RPMI7951 (cell line): ENCODE data around the gene SIMC1. TPM values are rescaled to one million over a fixed set of nuclear protein-coding genes. Genes with fewer than 3 reads are reported as not detected.
"Not testable (repeated sequence)": the region's sequence is repeated elsewhere in the genome, so short reads cannot be mapped to it uniquely, and the experiment has no call there.

ENCODE experiments used
- DNase-seq: peaks from one replicate; pipeline ENCODE4 v3.0.0-alpha.2; 2012; ENCODE audit warnings: low read depth
- total RNA-seq: library from RNA; depleted of rRNA; stranded (reverse); fragments of >200 nt; shearing (Covaris generic); gene quantifications from 2 replicates; pipeline ENCODE4 v1.2.3, GENCODE V29; 2014; rRNA removed

Gene SIMC1
- total RNA-seq, result 5.2 and 6.4 TPM in 2 replicates

- peak; percentile 4 for DNase-seq
Measured at GRCh38 chr5:176237971-176238644, at the start of gene SIMC1. TSS of gene SIMC1 (plus strand) at chr5:176238424. CDS start at chr5:176238509, 85 bp downstream.

DNA sequence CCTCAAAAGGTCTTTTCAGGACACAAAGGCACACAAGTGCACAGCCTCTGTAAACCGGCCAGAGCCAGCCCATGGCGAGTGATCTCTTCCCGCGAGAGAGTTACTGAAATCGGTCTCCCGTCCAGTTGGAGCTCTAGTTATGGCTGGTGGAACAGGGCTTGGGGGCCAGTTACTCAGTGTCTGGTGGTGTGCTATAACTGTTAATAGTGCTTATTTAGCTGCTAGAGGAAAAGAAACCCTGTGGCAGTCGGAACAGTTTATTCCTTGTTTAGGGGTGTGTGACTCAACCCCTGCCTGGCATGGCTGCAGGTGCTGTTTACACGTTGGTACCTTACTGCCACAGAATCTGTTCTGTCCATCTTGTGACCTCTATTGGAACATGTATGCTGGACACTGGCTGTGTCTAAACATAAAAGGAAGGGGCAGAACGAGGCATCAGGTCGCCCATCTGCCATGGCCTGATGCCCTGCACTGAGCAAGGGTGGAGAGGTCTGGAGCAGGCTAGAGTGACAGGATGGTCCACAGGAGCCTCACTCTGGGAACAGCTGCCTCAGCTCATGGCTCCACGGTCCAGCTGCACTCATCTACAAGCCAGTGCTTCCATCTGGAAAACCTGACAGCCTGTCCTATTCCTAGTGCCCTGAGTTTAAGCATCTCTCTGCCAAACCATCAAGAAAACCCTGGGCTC lies 49.6 kb upstream of the SIMC1 start:
- no peak for DNase-seq

- no peak for DNase-seq
Measured at GRCh38 chr5:176189857-176190256, 48.4 kb upstream of the SIMC1 start.

DNA sequence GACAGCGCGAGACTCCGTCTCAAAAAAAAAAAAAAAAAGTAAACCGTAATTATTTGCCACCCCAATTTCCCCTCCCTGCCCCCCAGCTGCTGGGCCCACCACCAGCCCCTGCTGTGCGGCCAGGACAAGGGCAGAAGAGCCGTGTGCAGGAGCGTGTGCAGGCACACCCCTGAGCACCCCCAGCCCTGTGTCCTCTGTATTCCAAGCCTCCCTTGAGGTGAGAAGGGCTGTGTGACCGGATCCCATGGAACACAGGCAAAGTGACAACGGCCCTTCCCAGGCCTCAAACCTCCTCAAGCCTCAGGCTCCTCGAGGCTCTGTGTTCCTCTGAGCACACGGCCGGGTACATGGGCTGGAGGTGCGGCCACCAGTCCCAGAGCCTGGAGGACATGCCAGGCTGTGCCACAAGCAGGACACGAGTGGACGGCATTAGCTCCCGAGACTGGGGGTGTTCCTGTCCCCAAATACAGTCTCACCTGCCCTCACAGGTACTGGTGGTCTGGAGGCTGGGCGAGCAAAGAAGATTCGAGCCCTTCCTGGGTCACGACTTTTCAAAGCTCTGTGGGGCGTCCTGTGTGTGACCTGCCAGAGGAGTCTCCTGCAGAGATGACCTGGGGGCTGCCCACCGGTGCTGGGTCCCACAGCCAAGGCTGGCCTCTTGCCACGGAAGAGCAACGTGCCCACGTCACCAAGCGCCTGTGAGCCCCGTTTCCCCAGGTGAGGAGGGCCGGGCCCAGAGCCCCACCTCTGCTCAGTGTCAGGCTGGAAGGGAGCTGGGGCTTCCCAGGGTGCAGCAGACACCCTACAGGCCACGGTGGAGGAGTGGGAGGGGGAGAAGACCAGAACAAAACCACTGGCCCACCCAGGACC lies 47.1 kb upstream of the SIMC1 start:
- DNase-seq, result no peak

- no peak for DNase-seq
Measured at GRCh38 chr5:176192094-176192721, 46.0 kb upstream of the SIMC1 start.

GRCh38 chr5:176192722-176193117 lies 45.5 kb upstream of the SIMC1 start:
- DNase-seq, result not testable (repeated sequence)

DNA sequence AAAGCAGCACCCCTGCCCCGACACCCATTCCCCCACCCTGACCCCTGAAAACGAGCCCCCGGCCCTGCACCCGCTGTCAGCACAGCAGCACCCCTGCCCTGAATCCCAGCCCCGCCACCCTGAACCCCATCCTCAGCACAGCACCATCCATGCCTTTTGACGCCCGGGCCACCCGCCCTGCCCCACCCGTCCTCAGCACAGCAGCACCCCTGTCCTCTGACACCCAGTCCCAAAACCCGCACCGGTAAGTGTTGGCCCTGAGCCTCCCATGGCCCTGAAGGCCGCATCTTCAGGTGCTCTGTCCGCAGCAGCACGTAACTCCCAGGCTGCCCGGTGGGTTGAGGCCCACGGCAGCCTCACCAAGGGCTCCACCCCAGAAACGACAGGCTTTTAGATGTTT lies 44.6 kb upstream of the SIMC1 start:
- DNase-seq, result not testable (repeated sequence)

DNA sequence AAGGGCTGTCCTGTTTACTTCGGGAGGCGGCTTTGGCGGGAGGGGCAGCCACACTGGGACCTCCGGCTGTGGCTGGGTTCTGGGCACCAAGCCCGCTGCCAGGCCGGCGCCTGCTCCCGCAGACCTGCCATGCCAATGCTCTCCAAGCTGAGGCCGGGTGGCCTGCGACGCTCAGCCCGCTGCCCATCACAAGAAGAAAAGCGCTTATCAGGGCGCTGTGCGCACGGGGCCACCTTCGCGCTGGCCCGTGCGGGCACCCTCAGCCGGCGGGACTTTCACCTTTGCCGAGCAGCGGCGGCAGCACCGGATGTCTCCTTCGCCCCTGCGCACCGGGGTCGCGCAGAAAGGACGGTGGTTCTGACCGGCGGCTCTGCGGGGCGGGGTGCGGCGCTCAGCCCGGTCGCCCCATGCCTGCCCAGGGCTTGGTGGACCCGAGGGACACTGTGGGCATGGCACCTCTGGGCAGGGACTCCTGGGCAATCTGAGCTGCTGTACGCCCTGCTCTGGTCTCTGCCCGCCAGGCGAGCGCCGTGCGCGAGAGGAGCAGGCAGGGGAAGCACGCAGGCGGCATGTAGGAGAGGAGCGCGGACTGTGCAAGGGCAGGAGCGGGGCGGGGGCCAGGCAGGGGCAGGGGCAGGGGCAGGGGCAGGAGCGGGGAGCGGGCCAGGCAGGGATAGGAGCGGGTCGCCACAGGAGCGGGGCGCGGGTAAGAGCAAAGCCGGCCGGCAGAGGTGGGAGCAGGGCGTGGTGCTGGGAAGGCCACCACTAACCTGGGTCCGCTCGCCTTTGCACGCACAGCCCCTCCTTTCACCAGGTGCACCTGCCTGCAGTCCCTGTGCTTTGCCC lies 43.8 kb upstream of the SIMC1 start:
- not testable (repeated sequence) for DNase-seq

DNA sequence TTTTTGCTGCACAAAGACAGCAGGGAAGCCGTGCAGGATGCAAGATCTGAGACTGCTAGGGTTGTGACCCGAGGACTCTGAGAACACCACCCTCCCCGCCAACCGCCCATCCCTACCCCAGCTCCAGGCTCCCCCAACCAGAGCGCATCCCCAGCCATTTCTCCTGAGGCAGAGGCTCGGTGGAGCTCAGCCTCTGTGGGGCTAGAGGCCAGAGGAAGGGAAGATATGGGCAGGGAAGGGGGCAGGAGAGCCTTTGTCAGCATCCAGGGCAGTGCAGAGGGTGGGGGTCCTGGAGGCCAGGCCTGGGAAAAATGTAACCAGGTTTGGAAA lies 43.2 kb upstream of the SIMC1 start:
- not testable (repeated sequence) for DNase-seq

- not testable (repeated sequence) for DNase-seq
Measured at GRCh38 chr5:176195487-176196207, 42.6 kb upstream of the SIMC1 start.

DNA sequence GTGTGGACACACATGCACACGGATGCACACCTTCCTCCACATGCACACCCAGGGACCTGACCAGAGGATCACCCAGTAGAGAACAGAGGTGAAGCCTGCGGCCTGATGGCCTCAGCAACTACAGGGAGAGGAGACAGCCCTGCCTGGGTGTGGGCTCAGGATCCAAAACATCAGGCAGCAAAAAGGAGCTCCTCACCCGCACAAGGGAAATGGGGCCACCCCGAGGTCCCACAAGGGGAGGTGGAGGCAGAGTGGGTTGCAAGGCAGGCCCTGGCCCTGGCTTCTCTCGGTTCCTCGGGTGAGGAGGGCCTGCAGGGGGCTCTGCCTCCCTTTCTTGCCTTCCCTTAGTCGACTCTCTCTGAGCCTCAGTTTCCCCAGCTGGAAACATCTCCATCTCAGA lies 41.4 kb upstream of the SIMC1 start:
- not testable (repeated sequence) for DNase-seq

DNA sequence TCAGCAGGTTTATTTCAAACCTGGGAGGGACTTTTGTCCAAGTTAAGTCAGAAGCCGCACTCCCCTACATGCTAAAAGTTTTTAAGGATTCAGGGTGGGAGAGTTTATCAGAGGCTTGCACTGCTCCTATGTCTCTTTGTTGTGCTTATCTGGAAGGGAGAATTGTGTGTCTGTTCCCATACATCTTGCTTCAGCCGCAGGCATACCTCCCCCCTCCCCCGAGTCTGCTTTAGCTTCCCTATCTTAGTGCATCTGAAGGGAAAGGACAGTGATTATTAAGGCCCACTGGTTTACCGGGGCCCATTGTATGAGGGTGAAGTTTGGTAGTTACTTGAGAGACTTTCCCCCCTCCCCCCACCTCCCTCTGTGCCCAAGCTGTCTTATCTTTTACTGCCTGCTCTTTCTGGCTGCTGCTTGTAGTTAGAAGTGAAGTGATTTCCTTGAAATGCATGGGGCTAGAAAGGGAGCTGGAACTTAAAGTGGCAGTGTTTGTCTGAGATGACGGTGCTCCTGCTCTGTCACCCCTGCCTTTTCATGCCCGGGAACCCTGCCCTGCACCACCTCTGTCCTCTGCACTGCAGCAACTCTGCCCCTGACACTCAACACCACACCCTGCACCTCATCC lies 40.9 kb upstream of the SIMC1 start:
- not testable (repeated sequence) for DNase-seq

- not testable (repeated sequence) for DNase-seq
Measured at GRCh38 chr5:176198299-176198698, 39.9 kb upstream of the SIMC1 start.

- DNase-seq, result not testable (repeated sequence)
Measured at GRCh38 chr5:176198991-176199733, 39.1 kb upstream of the SIMC1 start.

- DNase-seq, result not testable (repeated sequence)
Measured at GRCh38 chr5:176199803-176200399, 38.3 kb upstream of the SIMC1 start.

GRCh38 chr5:176201811-176202210 lies 36.4 kb upstream of the SIMC1 start:
- no peak for DNase-seq

DNA sequence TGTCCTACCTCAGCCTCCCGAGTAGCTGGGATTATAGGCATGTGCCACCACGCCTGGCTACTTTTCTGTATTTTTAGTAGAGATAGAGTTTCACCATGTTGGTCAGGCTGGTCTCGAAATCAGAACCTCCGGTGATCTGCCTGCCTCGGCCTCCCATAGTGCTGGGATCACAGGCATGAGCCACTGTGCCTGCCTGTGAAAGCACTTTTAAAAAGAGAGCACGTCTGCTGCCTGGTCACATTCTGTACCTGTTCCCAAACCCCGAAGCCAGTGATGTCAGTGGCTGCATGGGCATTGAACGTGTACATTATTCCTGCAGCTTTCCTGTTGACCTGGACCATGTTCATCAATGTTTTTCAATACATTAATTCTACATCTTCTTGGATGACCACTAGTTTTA lies 35.1 kb upstream of the SIMC1 start:
- DNase-seq, result no peak

DNA sequence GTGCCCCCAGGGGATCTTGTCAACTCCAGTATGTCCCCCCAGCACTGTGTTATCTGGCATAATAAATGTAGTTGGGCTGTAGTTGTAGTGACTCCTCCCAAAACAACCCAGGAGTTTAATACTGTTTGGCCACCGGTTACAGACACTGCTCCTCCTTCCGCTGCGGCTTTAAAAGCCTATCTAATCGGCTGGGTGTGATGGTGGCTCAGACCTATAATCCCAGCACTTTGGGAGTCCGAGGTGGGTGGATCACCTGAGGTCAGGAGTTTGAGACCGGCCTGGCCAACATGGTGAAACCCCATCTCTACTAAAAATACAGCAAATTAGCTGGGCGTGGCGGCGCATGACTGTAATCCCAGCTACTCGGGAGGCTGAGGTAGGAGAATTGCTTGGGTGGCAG lies 34.7 kb upstream of the SIMC1 start:
- not testable (repeated sequence) for DNase-seq
